H1 (cell line): ENCODE results near the gene ZBTB7A. TPM values are rescaled to one million over a fixed set of nuclear protein-coding genes. Genes with fewer than 3 reads are reported as not detected.

Source experiments
- CTCF ChIA-PET: fragments of 300-600 bp; sonication (Branson Sonifier 250); formaldehyde crosslinking; loops from one replicate; lab custom pipeline; 2021; ENCODE audit not compliant: partially characterized antibody; lab: Charles Lee
- POLR2A ChIA-PET: fragments of 300-600 bp; sonication (Branson Sonifier 250); formaldehyde crosslinking; loops from one replicate; lab custom pipeline; 2021; ENCODE audit warnings: inconsistent platforms; ENCODE audit not compliant: partially characterized antibody; lab: Charles Lee
- DNase-seq, 2 experiments: peaks; one replicate each; pipeline versions ENCODE4 v3.0.0 to v3.0.0-alpha.2; 2010 to 2022; ENCODE audit warnings: low spot score in 2 of 2, low read depth in 1 of 2, mixed read lengths in 1 of 2
- FAIRE-seq: peaks from 2 replicates; lab custom pipeline; 2011; peaks lifted over from hg19 to GRCh38; lab: Jason Lieb, UNC
- H2AFZ ChIP-seq: 2 replicates; pipeline ENCODE4 v1.8.1; 2012; ENCODE audit warnings: low read length, inconsistent platforms
- H2AK5ac ChIP-seq: 2 replicates; pipeline ENCODE4 v1.6.1; 2013; ENCODE audit warnings: low read depth, low read length
- H2BK120ac ChIP-seq: replicated peaks from 2 replicates; pipeline ENCODE3; 2013; ENCODE audit warnings: low read depth, low read length, inconsistent platforms
- H2BK12ac ChIP-seq: 2 replicates; pipeline ENCODE4 v1.6.1; 2013; ENCODE audit warnings: low read depth, low read length
- H2BK15ac ChIP-seq: 2 replicates; pipeline ENCODE4 v1.6.1; 2013; ENCODE audit warnings: low read length
- H2BK20ac ChIP-seq: 2 replicates; pipeline ENCODE4 v1.6.1; 2013; ENCODE audit warnings: low read length
- H2BK5ac ChIP-seq: 2 replicates; pipeline ENCODE4 v1.6.1; 2013; ENCODE audit warnings: low read depth, low read length
- H3K14ac ChIP-seq: 2 replicates; pipeline ENCODE4 v1.6.1; 2013; ENCODE audit warnings: inconsistent platforms; ENCODE audit not compliant: insufficient read length
- H3K18ac ChIP-seq: 2 replicates; pipeline ENCODE4 v1.6.1; 2013; ENCODE audit warnings: low read length; ENCODE audit errors: extremely low read depth
- H3K23ac ChIP-seq: 2 replicates; pipeline ENCODE4 v1.6.1; 2013; ENCODE audit warnings: inconsistent platforms; ENCODE audit not compliant: insufficient read length
- H3K23me2 ChIP-seq: 2 replicates; pipeline ENCODE4 v1.6.1; 2013; ENCODE audit warnings: low read depth, low read length
- H3K27ac ChIP-seq: 2 replicates; pipeline ENCODE4 v1.6.1; 2011; ENCODE audit warnings: low read depth, low read length, inconsistent platforms
- H3K27me3 ChIP-seq, 4 experiments: replicated peaks in 1 of 4; 1 replicate in 1 of 4; 2 replicates in 3 of 4; pipeline versions ENCODE4 v1.6.1 to v1.8.1; 2011 to 2013; ENCODE audit warnings: low read length in 3 of 4, mild to moderate bottlenecking in 3 of 4, inconsistent platforms in 2 of 4, mixed read lengths in 2 of 4, moderate library complexity in 1 of 4; ENCODE audit not compliant: control insufficient read depth in 3 of 4, insufficient read depth in 3 of 4; ENCODE audit errors: extremely low read depth in 1 of 4
- H3K36me3 ChIP-seq, 4 experiments: 2 replicates each; pipeline versions ENCODE4 v1.6.1 to v1.8.1; 2011 to 2013; ENCODE audit warnings: mild to moderate bottlenecking in 4 of 4, low read length in 3 of 4, moderate library complexity in 2 of 4, control low read depth in 1 of 4, inconsistent platforms in 1 of 4; ENCODE audit not compliant: insufficient read depth in 4 of 4, control insufficient read depth in 2 of 4
- H3K4ac ChIP-seq: replicated peaks from 2 replicates; pipeline ENCODE3; 2013; ENCODE audit warnings: low read length, low read depth, mixed read lengths, inconsistent platforms; ENCODE audit not compliant: insufficient read length
- H3K4me1 ChIP-seq, 4 experiments: replicated peaks in 1 of 4; 1 replicate in 1 of 4; 2 replicates in 3 of 4; pipeline versions ENCODE4 v1.6.1 to v1.8.1; 2011 to 2013; ENCODE audit warnings: low read length in 3 of 4, inconsistent platforms in 2 of 4, mixed read lengths in 1 of 4; ENCODE audit not compliant: insufficient read depth in 4 of 4, control insufficient read depth in 3 of 4
- H3K4me2 ChIP-seq, 2 experiments: 2 replicates each; pipeline versions ENCODE4 v1.6.1 to v1.8.1; 2011 to 2013; ENCODE audit warnings: low read depth in 2 of 2, low read length in 2 of 2, control low read depth in 1 of 2, inconsistent platforms in 1 of 2, mild to moderate bottlenecking in 1 of 2; ENCODE audit not compliant: insufficient read depth in 1 of 2
- H3K4me3 ChIP-seq, 4 experiments: fragments of 200-600, 300-600 bp in 1 of 4; sonication (generic), shearing (Covaris generic), sonication (Bioruptor Twin) in 1 of 4; 2 replicates each; pipeline versions ENCODE4 v1.5.1 to v1.8.1; 2011 to 2016; ENCODE audit warnings: low read length in 4 of 4, low read depth in 3 of 4, control low read depth in 2 of 4, inconsistent platforms in 2 of 4, mild to moderate bottlenecking in 2 of 4, mixed read lengths in 1 of 4, moderate library complexity in 1 of 4; ENCODE audit not compliant: insufficient read depth in 2 of 4; ENCODE audit errors: extremely low read depth in 1 of 4
- H3K56ac ChIP-seq: replicated peaks from 2 replicates; pipeline ENCODE3; 2013; ENCODE audit warnings: low read depth, mild to moderate bottlenecking, mixed read lengths, low read length, inconsistent platforms; ENCODE audit not compliant: insufficient read length
- H3K79me1 ChIP-seq: 2 replicates; pipeline ENCODE4 v1.6.1; 2013; ENCODE audit warnings: low read depth, low read length, control low read depth
- H3K79me2 ChIP-seq, 2 experiments: 2 replicates each; pipeline versions ENCODE4 v1.6.1 to v1.8.1; 2012 to 2013; ENCODE audit warnings: low read length in 2 of 2, mild to moderate bottlenecking in 2 of 2, inconsistent platforms in 1 of 2; ENCODE audit not compliant: insufficient read depth in 2 of 2, control insufficient read depth in 1 of 2
- H3K9ac ChIP-seq, 4 experiments: replicated peaks in 1 of 4; 1 replicate in 1 of 4; 2 replicates in 3 of 4; pipeline versions ENCODE4 v1.6.1 to v1.8.1; 2011 to 2013; ENCODE audit warnings: low read depth in 3 of 4, low read length in 3 of 4, control low read depth in 2 of 4, mild to moderate bottlenecking in 2 of 4, moderate library complexity in 2 of 4, inconsistent platforms in 1 of 4; ENCODE audit errors: extremely low read depth in 1 of 4
- H3K9me3 ChIP-seq, 2 experiments: 2 replicates each; pipeline versions ENCODE4 v1.6.1 to v1.8.1; 2012 to 2013; ENCODE audit warnings: mild to moderate bottlenecking in 2 of 2, moderate library complexity in 2 of 2, control low read depth in 1 of 2, inconsistent platforms in 1 of 2, low read depth in 1 of 2, low read length in 1 of 2, mixed read lengths in 1 of 2; ENCODE audit not compliant: insufficient read depth in 2 of 2
- H4K20me1 ChIP-seq, 2 experiments: replicated peaks in 1 of 2; 2 replicates each; pipeline versions ENCODE3 to v1.8.1; 2011 to 2013; ENCODE audit warnings: inconsistent platforms in 2 of 2, low read length in 2 of 2, mild to moderate bottlenecking in 1 of 2; ENCODE audit not compliant: insufficient read depth in 2 of 2, control insufficient read depth in 1 of 2
- H4K5ac ChIP-seq: 2 replicates; pipeline ENCODE4 v1.6.1; 2013; ENCODE audit warnings: low read length, low read depth, mixed read lengths, inconsistent platforms; ENCODE audit not compliant: insufficient read length
- H4K8ac ChIP-seq: 2 replicates; pipeline ENCODE4 v1.8.0; 2013; ENCODE audit warnings: mild to moderate bottlenecking, moderate library complexity, low read length, inconsistent platforms; ENCODE audit not compliant: insufficient read depth; ENCODE audit errors: extremely low read depth
- H4K91ac ChIP-seq: replicated peaks from 2 replicates; pipeline ENCODE3; 2013; ENCODE audit warnings: low read length, mixed read lengths, inconsistent platforms; ENCODE audit not compliant: insufficient read length
- EP300 ChIP-seq, 2 experiments: IDR thresholded peaks; 1 replicate in 1 of 2; 2 replicates in 1 of 2; pipeline ENCODE4 v1.6.1; 2011 to 2012; ENCODE audit warnings: low read depth in 2 of 2, low read length in 2 of 2, mild to moderate bottlenecking in 2 of 2, borderline replicate concordance in 1 of 2, inconsistent platforms in 1 of 2, moderate library complexity in 1 of 2
- KDM5A ChIP-seq: fragments of 200-600 bp; IDR thresholded peaks from 2 replicates; pipeline ENCODE4 v1.7.1; 2012; ENCODE audit warnings: mild to moderate bottlenecking, low read length, inconsistent platforms, mixed read lengths
- WGBS, 2 experiments: shearing (Covaris generic) in 1 of 2; methylation state at CpG; one replicate each; pipeline versions ENCODE4 v1.1.6 to v1.1.7; 2013 to 2015; ENCODE audit warnings: low lambda C conversion rate in 2 of 2, mixed read lengths in 2 of 2, inconsistent platforms in 1 of 2, low coverage in 1 of 2, missing lambda C conversion rate in 1 of 2; ENCODE audit not compliant: insufficient replicate concordance in 2 of 2, insufficient coverage in 1 of 2, insufficient read length in 1 of 2; ENCODE audit errors: extremely low coverage in 1 of 2, missing lambda C conversion rate in 1 of 2; 5-methylcytosine and 5-hydroxymethylcytosine counted together
- polyA plus RNA-seq, 7 experiments: library from polyadenylated mRNA; depleted of rRNA in 3 of 7; stranded (reverse) in 5 of 7; unstranded in 2 of 7; fragments of >200 nt in 5 of 7; fragments of 200-250 nt in 2 of 7; gene quantifications; 1 replicate in 5 of 7; 2 replicates in 1 of 7; 4 replicates in 1 of 7; pipeline versions ENCODE4 v1.2.1 to v1.2.3, GENCODE V29; 2011 to 2013; ENCODE audit warnings: missing spikeins in 2 of 7, mixed read lengths in 2 of 7
- total RNA-seq: library from RNA; stranded (reverse); fragmentation: NEBNext Ultra II Directional; extraction: Animal tissue kit (Norgen Biotek cat#: 25700); gene quantifications from 2 replicates; pipeline ENCODE4 v1.2.1, GENCODE V29; 2021

Gene ZBTB7A
- total and polyA plus RNA-seq, 2 of the 8 experiments (the other 6 are each of a cell fraction or from before 2014, with no cell fraction given), result 5.6 to 17.8 TPM

GRCh38 chr19:4066176-4066606, 508 bp downstream of the ZBTB7A start:
- peaks cover 8% of the 10 kb centered on the region for H3K79me1 ChIP-seq
- no peak overlapping the region for H4K8ac ChIP-seq
- no peak overlapping the region for H2BK5ac ChIP-seq
- no peaks in the 10 kb centered on the region for H3K36me3 ChIP-seq
- FAIRE-seq (no peak), DNase-seq (peak in 1 of 2 experiments; percentile 77)
- H3K4me2 ChIP-seq, result peak overlapping the region; percentile 66 to 72
- no peak overlapping the region for H4K91ac ChIP-seq
- ChIA-PET POLR2A (interaction anchor here (0.6 to 1.1 kb wide), 5 partner anchors 8 to 83 kb away, joined by 3 to 4 read pairs (median 3); no protein-coding TSS in a partner anchor), CTCF (interaction anchor here (0.6 to 1.0 kb wide), 2 partner anchors 9 to 186 kb away, joined by 3 read pairs; partner anchors contain the start of gene ATCAY)
- H2BK120ac ChIP-seq, result no peak overlapping the region
- H3K27ac ChIP-seq, result no peak overlapping the region
- peak overlapping the region; percentile 34 to 93 (median 46) for H3K4me3 ChIP-seq
- H3K56ac ChIP-seq, result peak overlapping the region; percentile 30
- no peaks in the 10 kb centered on the region for H3K9me3 ChIP-seq
- 0% methylated on average over 8 of the region's 31 CpGs; no CpG with 5 or more reads in 1 of the 2 experiments for WGBS, 2 experiments
- H2BK20ac ChIP-seq, result no peak overlapping the region
- H3K14ac ChIP-seq, result no peak overlapping the region
- peaks cover 0 to 26% (median 15%) of the 10 kb centered on the region in 4 experiments; a peak in 6 of 7 replicates for H3K4me1 ChIP-seq
- no peak overlapping the region for H2AFZ ChIP-seq
- H2AK5ac ChIP-seq, result no peak overlapping the region
- peak overlapping the region in 1 of 4 experiments; percentile 71; a peak in 1 of 7 replicates for H3K9ac ChIP-seq
- H3K79me2 ChIP-seq, result peaks cover 14 to 38% of the 10 kb centered on the region in 2 experiments; a peak in 3 of 4 replicates
- H4K5ac ChIP-seq, result no peak overlapping the region
- H3K23ac ChIP-seq, result no peak overlapping the region
- peak overlapping the region; percentile 38 for H3K4ac ChIP-seq
- no peak overlapping the region; the same call in 1 of the 2 replicates for H3K18ac ChIP-seq
- H2BK15ac ChIP-seq, result no peak overlapping the region
- peaks cover 18 to 22% of the 10 kb centered on the region in 2 experiments for H4K20me1 ChIP-seq
- H2BK12ac ChIP-seq, result no peak overlapping the region
- H3K23me2 ChIP-seq, result peaks cover 6% of the 10 kb centered on the region; the same call in 1 of the 2 replicates
- H3K27me3 ChIP-seq, result peaks cover 10 to 24% (median 22%) of the 10 kb centered on the region in 4 experiments
- TF ChIP-seq KDM5A (no peak), EP300 (IDR thresholded peaks at IDR 0.05; ENCODE audit: borderline replicate concordance in 1 of 2, low read depth in 2 of 2, low read length in 2 of 2) (no peak)
